ENCODE results near the gene MYDGF.

- no peak for TF ChIP-seq CTCF (IDR thresholded peaks at IDR 0.05)
- TF ChIP-seq EP300 (IDR thresholded peaks at IDR 0.05): no peak
- TF ChIP-seq POLR2A (IDR thresholded peaks at IDR 0.05): no peak
These were observed 38.0 kb upstream of the MYDGF start for GRCh38 chr19:4707956-4708650.
